IgD-negative memory B cell (primary cell): ENCODE results near the gene TPST1. TPM values are rescaled to one million over a fixed set of nuclear protein-coding genes. Genes with fewer than 3 reads are reported as not detected.
A peak's percentile ranks its signal among the peaks of the same experiment; 100 is the strongest.

Source experiments
- H3K27ac Mint-ChIP-seq, 3 donors: one replicate each; pipeline ENCODE4 v1.8.0; 2020 to 2022; ENCODE audit warnings: mild to moderate bottlenecking in 3 of 3, mixed read lengths in 3 of 3, moderate library complexity in 1 of 3
- H3K27me3 Mint-ChIP-seq: one replicate; pipeline ENCODE4 v1.8.0; 2021; ENCODE audit warnings: mixed read lengths
- H3K36me3 Mint-ChIP-seq: one replicate; pipeline ENCODE4 v1.8.0; 2020; ENCODE audit warnings: mild to moderate bottlenecking, mixed read lengths
- H3K4me1 Mint-ChIP-seq, 3 donors: one replicate each; pipeline ENCODE4 v1.8.0; 2020 to 2022; ENCODE audit warnings: mixed read lengths in 3 of 3, mild to moderate bottlenecking in 1 of 3
- H3K4me3 Mint-ChIP-seq, 4 donors: one replicate each; pipeline ENCODE4 v1.8.0; 2020 to 2022; ENCODE audit warnings: mild to moderate bottlenecking in 4 of 4, mixed read lengths in 4 of 4, moderate library complexity in 3 of 4
- H3K9me3 Mint-ChIP-seq, 3 donors: one replicate each; pipeline ENCODE4 v1.8.0; 2020 to 2021; ENCODE audit warnings: mixed read lengths in 3 of 3, mild to moderate bottlenecking in 1 of 3
- polyA plus RNA-seq: library from polyadenylated mRNA; unstranded; fragments of 300-500 nt; fragmentation: Illumina TruSeq; gene quantifications from one replicate; pipeline ENCODE4 v1.2.3, GENCODE V29; 2021

The TPST1 gene
- polyA plus RNA-seq, 1 donor from 2014 or later: 4.5 TPM

- Mint-ChIP-seq H3K4me3 (no peak overlapping the region), H3K27ac (no peak overlapping the region), H3K36me3 (no peaks in the 10 kb centered on the region), H3K4me1 (peaks cover 0 to 3% (median 0%) of the 10 kb centered on the region in 3 donors), H3K27me3 (no peaks in the 10 kb centered on the region), H3K9me3 (peaks cover 0 to 3% (median 3%) of the 10 kb centered on the region in 3 donors)
Observed at GRCh38 chr7:66181329-66181728, 23.8 kb upstream of the TPST1 start.

GRCh38 chr7:66181845-66182244 is 23.3 kb upstream of the TPST1 start:
- Mint-ChIP-seq H3K9me3 (peaks cover 0 to 3% (median 3%) of the 10 kb centered on the region in 3 donors), H3K36me3 (no peaks in the 10 kb centered on the region), H3K27ac (no peak overlapping the region), H3K4me1 (peaks cover 0 to 3% (median 0%) of the 10 kb centered on the region in 3 donors), H3K4me3 (no peak overlapping the region), H3K27me3 (no peaks in the 10 kb centered on the region)

DNA sequence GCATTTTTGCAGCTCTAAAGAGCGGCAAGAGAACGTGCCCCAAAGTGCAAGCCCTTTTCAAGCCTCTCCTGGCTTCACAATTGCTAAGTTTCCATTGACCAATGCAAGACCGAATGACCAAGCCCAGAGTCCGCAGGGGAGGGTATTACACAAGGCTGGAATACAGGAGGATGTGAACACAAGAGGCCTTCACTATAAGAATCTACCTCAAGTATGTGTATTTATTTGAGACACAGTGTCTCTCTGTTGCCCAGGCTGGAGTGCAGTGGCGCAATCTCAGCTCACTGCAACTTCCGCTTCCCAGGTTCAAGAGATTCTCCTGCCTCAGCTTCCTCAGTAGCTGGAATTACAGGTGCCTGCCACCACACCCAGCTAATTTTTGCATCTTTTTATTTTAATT is 22.2 kb upstream of the TPST1 start:
- no peak overlapping the region for H3K4me3 Mint-ChIP-seq
- peaks cover 0 to 3% (median 3%) of the 10 kb centered on the region in 3 donors for H3K9me3 Mint-ChIP-seq
- no peaks in the 10 kb centered on the region for H3K27me3 Mint-ChIP-seq
- H3K36me3 Mint-ChIP-seq: no peaks in the 10 kb centered on the region
- no peak overlapping the region for H3K27ac Mint-ChIP-seq
- H3K4me1 Mint-ChIP-seq: peaks cover 0 to 3% (median 0%) of the 10 kb centered on the region in 3 donors

DNA sequence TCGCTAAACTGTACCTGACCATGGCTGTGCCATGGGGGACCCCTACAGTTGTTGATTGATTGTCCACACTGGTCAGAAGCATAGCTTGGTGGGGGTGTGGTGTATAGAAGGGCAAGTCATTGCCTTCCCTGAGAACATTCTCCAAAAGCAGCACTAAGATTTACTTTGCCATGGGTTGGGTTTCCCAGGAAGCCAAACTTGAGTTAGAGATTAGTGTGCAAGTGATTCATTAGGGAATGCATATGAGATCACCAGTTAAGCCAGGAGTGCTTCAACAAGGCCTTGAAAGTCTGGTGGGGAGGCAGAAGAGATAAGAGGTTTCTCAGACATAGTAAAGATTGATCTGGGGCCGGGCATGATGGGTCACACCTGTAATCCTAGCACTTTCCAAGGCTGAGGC is 21.4 kb upstream of the TPST1 start:
- Mint-ChIP-seq H3K9me3 (peaks cover 0 to 3% (median 3%) of the 10 kb centered on the region in 3 donors), H3K27ac (no peak overlapping the region), H3K27me3 (peaks cover 1% of the 10 kb centered on the region), H3K36me3 (no peaks in the 10 kb centered on the region), H3K4me3 (no peak overlapping the region), H3K4me1 (peaks cover 0 to 3% (median 0%) of the 10 kb centered on the region in 3 donors)

GRCh38 chr7:66185680-66186187 is 19.4 kb upstream of the TPST1 start:
- Mint-ChIP-seq H3K9me3 (peaks cover 0 to 3% (median 3%) of the 10 kb centered on the region in 3 donors), H3K36me3 (no peaks in the 10 kb centered on the region), H3K27ac (no peak overlapping the region), H3K27me3 (peaks cover 5% of the 10 kb centered on the region), H3K4me1 (peaks cover 0 to 3% (median 0%) of the 10 kb centered on the region in 3 donors), H3K4me3 (no peak overlapping the region)

DNA sequence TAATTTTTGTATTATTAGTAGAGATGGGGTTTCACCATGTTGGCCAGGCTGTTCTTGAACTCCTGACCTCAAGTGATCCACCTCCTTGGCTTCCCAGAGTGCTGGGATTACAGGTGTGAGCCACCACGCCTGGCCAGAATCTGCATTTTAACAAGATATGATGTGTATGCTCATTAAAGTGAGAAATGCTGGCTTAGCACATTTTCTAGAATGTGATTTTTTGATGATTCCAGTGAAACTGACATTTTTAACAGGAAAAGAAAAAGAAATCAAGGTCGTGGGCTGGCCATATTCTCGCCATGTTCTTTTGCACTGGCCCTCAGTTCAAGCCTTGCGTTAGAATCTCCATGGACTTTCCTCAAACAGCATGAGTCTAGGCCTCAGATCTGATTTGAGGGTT is 18.1 kb upstream of the TPST1 start:
- Mint-ChIP-seq H3K36me3 (no peaks in the 10 kb centered on the region), H3K4me3 (no peak overlapping the region), H3K27me3 (peaks cover 5% of the 10 kb centered on the region), H3K4me1 (peaks cover 0 to 3% (median 0%) of the 10 kb centered on the region in 3 donors), H3K27ac (no peak overlapping the region), H3K9me3 (peaks cover 0 to 5% (median 3%) of the 10 kb centered on the region in 3 donors)

- Mint-ChIP-seq H3K36me3 (peaks cover 1% of the 10 kb centered on the region), H3K9me3 (peaks cover 0 to 5% (median 3%) of the 10 kb centered on the region in 3 donors), H3K4me1 (peaks cover 0 to 3% (median 0%) of the 10 kb centered on the region in 3 donors), H3K27me3 (peaks cover 5% of the 10 kb centered on the region), H3K27ac (no peak overlapping the region), H3K4me3 (no peak overlapping the region)
Observed at GRCh38 chr7:66187905-66188304, 17.2 kb upstream of the TPST1 start.

- no peak overlapping the region for H3K27ac Mint-ChIP-seq
- peaks cover 1% of the 10 kb centered on the region for H3K36me3 Mint-ChIP-seq
- H3K9me3 Mint-ChIP-seq: peaks cover 0 to 5% (median 3%) of the 10 kb centered on the region in 3 donors
- peaks cover 0 to 3% (median 0%) of the 10 kb centered on the region in 3 donors for H3K4me1 Mint-ChIP-seq
- no peak overlapping the region for H3K4me3 Mint-ChIP-seq
- H3K27me3 Mint-ChIP-seq: peaks cover 5% of the 10 kb centered on the region
Observed at GRCh38 chr7:66188645-66189044, 16.5 kb upstream of the TPST1 start.

DNA sequence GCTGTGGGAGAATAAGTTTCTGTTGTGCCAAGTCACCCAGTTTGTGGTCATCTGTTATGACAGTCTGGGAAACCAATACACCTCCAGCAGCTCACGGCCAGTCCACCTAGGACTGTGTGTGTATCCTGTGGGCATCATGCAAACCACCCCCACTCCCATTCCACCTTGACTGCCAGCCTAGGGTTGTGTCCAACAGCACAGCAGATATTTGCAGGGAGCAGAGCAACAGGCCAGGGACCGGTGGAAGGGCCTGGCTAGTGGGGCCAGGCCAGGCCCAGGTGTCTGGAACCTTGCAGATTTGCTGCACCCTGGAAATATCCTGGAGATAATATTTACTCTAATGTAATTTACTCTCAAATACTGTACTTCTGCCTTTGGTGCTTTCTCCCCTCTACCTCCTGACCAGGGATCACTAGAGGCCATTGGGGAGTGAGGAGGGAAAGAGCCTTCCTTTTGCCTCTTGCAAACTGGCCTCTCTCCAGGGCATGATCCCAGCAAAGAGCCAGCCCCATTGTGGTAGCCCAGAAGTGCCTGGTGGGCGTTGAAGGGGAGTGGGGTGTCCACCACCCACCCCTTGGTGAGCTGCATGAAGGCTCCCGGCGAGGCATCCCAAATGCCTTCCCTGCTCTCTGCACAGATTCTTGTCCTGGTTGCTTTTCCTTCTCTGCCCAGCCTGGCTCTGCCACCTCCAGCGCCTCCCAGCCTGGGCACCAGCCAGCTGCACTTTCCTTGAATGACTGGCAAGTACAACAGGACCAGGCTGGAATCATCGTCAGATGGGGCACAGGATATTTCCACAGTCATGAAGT is 15.2 kb upstream of the TPST1 start:
- H3K4me1 Mint-ChIP-seq: peaks cover 0 to 1% (median 0%) of the 10 kb centered on the region in 3 donors
- H3K36me3 Mint-ChIP-seq: peaks cover 1% of the 10 kb centered on the region
- H3K4me3 Mint-ChIP-seq: no peak overlapping the region
- H3K9me3 Mint-ChIP-seq: peaks cover 0 to 5% (median 3%) of the 10 kb centered on the region in 3 donors
- peaks cover 5% of the 10 kb centered on the region for H3K27me3 Mint-ChIP-seq
- no peak overlapping the region for H3K27ac Mint-ChIP-seq

GRCh38 chr7:66190504-66190857 is 14.7 kb upstream of the TPST1 start:
- peaks cover 5% of the 10 kb centered on the region for H3K27me3 Mint-ChIP-seq
- H3K27ac Mint-ChIP-seq: no peak overlapping the region
- H3K9me3 Mint-ChIP-seq: peaks cover 0 to 5% (median 3%) of the 10 kb centered on the region in 3 donors
- no peak overlapping the region for H3K4me3 Mint-ChIP-seq
- H3K4me1 Mint-ChIP-seq: no peaks in the 10 kb centered on the region
- H3K36me3 Mint-ChIP-seq: peaks cover 1% of the 10 kb centered on the region

DNA sequence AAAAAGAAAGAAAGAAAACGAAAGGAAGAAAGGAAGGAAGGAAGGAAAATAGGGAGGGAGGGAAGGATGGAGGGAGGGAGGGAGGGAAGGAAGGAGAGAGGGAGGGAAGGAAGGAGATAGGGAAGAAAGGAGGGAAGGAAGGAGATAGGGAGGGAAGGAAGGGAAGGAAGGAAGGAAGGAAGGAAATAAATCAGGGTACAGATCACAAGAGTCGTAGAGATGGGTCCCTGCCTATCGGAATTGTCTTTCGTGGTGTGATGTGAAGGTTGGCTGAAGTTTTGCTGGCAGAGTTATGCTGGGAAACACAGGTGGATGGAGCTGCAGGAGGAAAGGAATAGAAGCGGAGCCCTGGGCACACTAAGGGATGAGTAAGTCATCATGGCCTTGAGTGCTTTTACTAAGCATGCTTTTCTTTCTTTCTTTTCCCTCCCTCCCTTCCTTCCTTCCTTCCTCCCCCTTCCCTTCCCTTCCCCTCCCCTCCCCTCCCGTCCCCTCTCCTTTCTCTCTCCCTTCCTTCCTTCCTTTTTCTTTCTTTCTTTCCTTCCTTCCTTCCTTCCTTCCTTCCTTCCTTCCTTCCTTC is 11.9 kb upstream of the TPST1 start:
- no peak overlapping the region for H3K27ac Mint-ChIP-seq

GRCh38 chr7:66198469-66198868 is 6.7 kb upstream of the TPST1 start:
- Mint-ChIP-seq H3K36me3 (no peaks in the 10 kb centered on the region), H3K27ac (no peak overlapping the region), H3K9me3 (no peaks in the 10 kb centered on the region), H3K27me3 (peaks cover 5% of the 10 kb centered on the region), H3K4me1 (peaks cover 0 to 6% (median 2%) of the 10 kb centered on the region in 3 donors), H3K4me3 (no peak overlapping the region)

More for the DNA sequence above, 11.9 kb upstream of the TPST1 start:
- peaks cover 0 to 2% (median 0%) of the 10 kb centered on the region in 3 donors for H3K9me3 Mint-ChIP-seq
- H3K36me3 Mint-ChIP-seq: peaks cover 1% of the 10 kb centered on the region
- no peaks in the 10 kb centered on the region for H3K4me1 Mint-ChIP-seq
- H3K4me3 Mint-ChIP-seq: no peak overlapping the region
- peaks cover 5% of the 10 kb centered on the region for H3K27me3 Mint-ChIP-seq

DNA sequence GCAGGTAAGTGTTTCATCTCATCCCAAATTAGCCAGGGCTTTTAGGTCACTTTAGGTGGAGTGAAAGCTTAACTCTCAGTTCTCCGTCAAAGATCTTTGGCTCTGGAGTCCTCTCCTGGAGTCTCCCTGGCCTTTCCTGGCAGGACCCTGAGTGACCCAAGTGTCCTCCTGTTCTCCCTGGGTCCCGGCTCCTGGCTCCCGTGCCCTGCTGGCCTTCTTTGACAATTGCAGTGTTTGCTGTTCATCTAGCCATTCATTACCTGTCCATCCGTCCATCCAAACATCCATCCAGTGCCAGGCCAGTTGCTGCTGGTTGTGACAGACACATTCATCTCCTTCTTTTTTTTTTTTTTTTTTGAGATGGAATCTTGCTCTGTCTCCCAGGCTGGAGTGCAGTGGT is 6.2 kb upstream of the TPST1 start:
- no peaks in the 10 kb centered on the region for H3K9me3 Mint-ChIP-seq
- H3K27me3 Mint-ChIP-seq: peaks cover 8% of the 10 kb centered on the region
- no peak overlapping the region for H3K4me3 Mint-ChIP-seq
- H3K36me3 Mint-ChIP-seq: no peaks in the 10 kb centered on the region
- no peak overlapping the region for H3K27ac Mint-ChIP-seq
- peaks cover 0 to 6% (median 2%) of the 10 kb centered on the region in 3 donors for H3K4me1 Mint-ChIP-seq

DNA sequence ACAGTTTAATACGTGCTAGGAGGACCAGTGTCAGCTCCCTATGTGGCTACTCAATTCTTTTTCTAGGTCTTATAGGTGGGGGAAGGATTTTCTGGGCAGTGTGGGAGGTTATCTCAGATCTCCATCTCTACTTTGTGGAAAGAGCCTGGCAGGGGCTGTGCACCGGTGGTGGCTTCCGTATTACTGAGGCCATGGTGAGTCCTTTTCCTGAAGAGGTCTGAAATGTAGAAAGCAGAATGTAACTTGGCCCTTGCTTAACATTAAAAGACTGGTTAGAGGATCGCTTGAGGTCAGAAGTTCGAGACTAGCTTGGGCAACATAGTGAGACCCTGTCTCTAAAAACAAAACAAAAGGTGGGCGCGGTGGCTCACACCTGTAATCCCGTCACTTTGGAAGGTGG is 2.7 kb upstream of the TPST1 start:
- Mint-ChIP-seq H3K4me1 (peaks cover 18 to 26% (median 21%) of the 10 kb centered on the region in 3 donors), H3K4me3 (peak overlapping the region in 3 of 4 donors; percentile 26 to 89 (median 71)), H3K36me3 (no peaks in the 10 kb centered on the region), H3K9me3 (no peaks in the 10 kb centered on the region), H3K27ac (peak overlapping the region in 1 of 3 donors; percentile 24), H3K27me3 (peaks cover 8% of the 10 kb centered on the region)

- peaks cover 7% of the 10 kb centered on the region for H3K27me3 Mint-ChIP-seq
- H3K9me3 Mint-ChIP-seq: no peaks in the 10 kb centered on the region
- H3K4me1 Mint-ChIP-seq: peaks cover 29 to 38% (median 31%) of the 10 kb centered on the region in 3 donors
- no peaks in the 10 kb centered on the region for H3K36me3 Mint-ChIP-seq
- peak overlapping the region; percentile 89 to 97 (median 90) for H3K4me3 Mint-ChIP-seq
- H3K27ac Mint-ChIP-seq: peak overlapping the region; percentile 67 to 81 (median 78)
Observed at GRCh38 chr7:66205741-66206090, 582 bp downstream of the TPST1 start.
